IMR-90 (cell line): Measurements from ENCODE around the gene GNAO1.

Experiments
- CTCF ChIP-seq: conservative IDR thresholded peaks from 2 replicates; pipeline ENCODE4 v1.5.1; 2012; ENCODE audit warnings: mild to moderate bottlenecking, low read depth, low read length, improper control_type of control experiment
- FOS ChIP-seq: fragments of 150-350 bp; IDR thresholded peaks from 2 replicates; pipeline ENCODE4 v1.6.1; 2016; ENCODE audit warnings: low read depth, low read length
- POLR2A ChIP-seq: IDR thresholded peaks from 2 replicates; pipeline ENCODE4 v1.6.1; 2012; ENCODE audit warnings: mild to moderate bottlenecking, low read depth, low read length
- RAD21 ChIP-seq: IDR thresholded peaks from 2 replicates; pipeline ENCODE4 v1.6.1; 2012; ENCODE audit warnings: low read length, improper control_type of control experiment
- RCOR1 ChIP-seq: IDR thresholded peaks from 2 replicates; pipeline ENCODE4 v1.6.1; 2012; ENCODE audit warnings: mild to moderate bottlenecking, low read length, improper control_type of control experiment; ENCODE audit not compliant: insufficient replicate concordance
- RFX5 ChIP-seq: IDR thresholded peaks from 2 replicates; pipeline ENCODE4 v1.8.0; 2012; ENCODE audit warnings: low read depth, mild to moderate bottlenecking, low read length, moderate library complexity

- TF ChIP-seq CTCF = no peak
- no peak for TF ChIP-seq RAD21
- TF ChIP-seq RFX5 = no peak
- TF ChIP-seq POLR2A = no peak
- no peak for TF ChIP-seq FOS
- no peak for TF ChIP-seq RCOR1
These were observed 172.0 kb downstream of the GNAO1 start for GRCh38 chr16:56363181-56363716.
